ENCODE results near the gene TK1. TPM values are rescaled to one million over a fixed set of nuclear protein-coding genes. Genes with fewer than 3 reads are reported as not detected.

TK1 gene
- total and polyA plus RNA-seq, 7 donors = 0.83 to 74.6 (median 6.9) TPM

- intact Hi-C loops (cut with DNase I) = no loop called here
- H3K4me3 ChIP-seq = no peak overlapping the region
These were observed 2.0 kb downstream of the TK1 start for GRCh38 chr17:78184868-78185267.

GRCh38 chr17:78184351-78184750 lies 2.5 kb downstream of the TK1 start:
- peaks cover 0 to 58% (median 43%) of the 10 kb centered on the region in 4 donors for H3K4me1 ChIP-seq
- WGBS, 2 donors = 76 to 86% methylated on average over 10 of the region's 10 CpGs

More at GRCh38 chr17:78184868-78185267, 2.0 kb downstream of the TK1 start:
- Histone ChIP-seq H3K27me3 (no peaks in the 10 kb centered on the region), H3K27ac (peak overlapping the region in 3 of 4 donors; percentile 18 to 82 (median 46)), H3K9me3 (no peaks in the 10 kb centered on the region), H3K36me3 (no peaks in the 10 kb centered on the region), H3K4me1 (peaks cover 0 to 53% (median 39%) of the 10 kb centered on the region in 4 donors)
- 88 to 89% methylated on average over 9 of the region's 9 CpGs for WGBS, 2 donors
- TF ChIP-seq EP300 (IDR thresholded peaks at IDR 0.05) (no peak), POLR2AphosphoS5 (IDR thresholded peaks at IDR 0.05) (no peak), CTCF (IDR thresholded peaks at IDR 0.05) (no peak), POLR2A (IDR thresholded peaks at IDR 0.05) (no peak)
- no peak for DNase-seq

GRCh38 chr17:78183916-78184315 lies 2.9 kb downstream of the TK1 start:
- DNase-seq = no peak
- Histone ChIP-seq H3K9me3 (no peaks in the 10 kb centered on the region), H3K27ac (peak overlapping the region in 3 of 4 donors; percentile 18 to 82 (median 46)), H3K36me3 (no peaks in the 10 kb centered on the region), H3K27me3 (no peaks in the 10 kb centered on the region), H3K4me1 (peaks cover 0 to 60% (median 44%) of the 10 kb centered on the region in 4 donors), H3K4me3 (no peak overlapping the region)
- 82 to 87% methylated on average over 12 of the region's 12 CpGs for WGBS, 2 donors
- TF ChIP-seq CTCF (IDR thresholded peaks at IDR 0.05) = no peak
- intact Hi-C loops (cut with DNase I) = no loop called here

More at GRCh38 chr17:78184351-78184750, 2.5 kb downstream of the TK1 start:
- DNase-seq = peak; percentile 85
- Histone ChIP-seq H3K9me3 (no peaks in the 10 kb centered on the region), H3K36me3 (no peaks in the 10 kb centered on the region), H3K4me3 (no peak overlapping the region), H3K27me3 (no peaks in the 10 kb centered on the region), H3K27ac (peak overlapping the region in 3 of 4 donors; percentile 18 to 82 (median 46))
- TF ChIP-seq POLR2AphosphoS5 (IDR thresholded peaks at IDR 0.05) (no peak), EP300 (IDR thresholded peaks at IDR 0.05) (no peak), POLR2A (IDR thresholded peaks at IDR 0.05) (no peak), CTCF (IDR thresholded peaks at IDR 0.05) (no peak)
- intact Hi-C loops (cut with DNase I) = no loop called here

- no peak for DNase-seq
- no peak for TF ChIP-seq EP300 (IDR thresholded peaks at IDR 0.05)
- TF ChIP-seq POLR2AphosphoS5 (IDR thresholded peaks at IDR 0.05) = no peak
- no peak for TF ChIP-seq POLR2A (IDR thresholded peaks at IDR 0.05)
- no peak for TF ChIP-seq CTCF (IDR thresholded peaks at IDR 0.05)
- Histone ChIP-seq H3K4me1 (peaks cover 0 to 58% (median 44%) of the 10 kb centered on the region in 4 donors), H3K36me3 (no peaks in the 10 kb centered on the region), H3K4me3 (no peak overlapping the region), H3K27me3 (no peaks in the 10 kb centered on the region), H3K27ac (peak overlapping the region in 1 of 4 donors; percentile 82), H3K9me3 (no peaks in the 10 kb centered on the region)
- intact Hi-C loops (cut with DNase I) = no loop called here
- WGBS, 2 donors = 93 to 96% methylated on average over 13 of the region's 13 CpGs
These were observed 4.3 kb downstream of the TK1 start for GRCh38 chr17:78182504-78182903.

GRCh38 chr17:78180508-78180907 lies 6.3 kb downstream of the TK1 start:
- no peak for TF ChIP-seq POLR2A (IDR thresholded peaks at IDR 0.05)
- no peak for TF ChIP-seq CTCF (IDR thresholded peaks at IDR 0.05)
- TF ChIP-seq EP300 (IDR thresholded peaks at IDR 0.05) = peak in 1 of 4 donors; percentile 12
- TF ChIP-seq POLR2AphosphoS5 (IDR thresholded peaks at IDR 0.05) = peak; percentile 72 to 92 (median 80)
- WGBS, 2 donors = 74 to 87% methylated on average over 2 of the region's 2 CpGs
- peak overlapping the region in 1 of 4 donors; percentile 13 for H3K4me3 ChIP-seq

More at GRCh38 chr17:78180508-78180907, 6.3 kb downstream of the TK1 start:
- H3K4me1 ChIP-seq = peaks cover 0 to 53% (median 33%) of the 10 kb centered on the region in 4 donors
- intact Hi-C loops (cut with DNase I) = no loop called here
- H3K27me3 ChIP-seq = no peaks in the 10 kb centered on the region
- peak overlapping the region in 3 of 4 donors; percentile 55 to 92 (median 64) for H3K27ac ChIP-seq
- no peak for DNase-seq
- no peaks in the 10 kb centered on the region for H3K9me3 ChIP-seq
- no peaks in the 10 kb centered on the region for H3K36me3 ChIP-seq
